HepG2 (cell line): ENCODE data around the gene NECAB2. TPM values are rescaled to one million over a fixed set of nuclear protein-coding genes. Genes with fewer than 3 reads are reported as not detected.

Experiments
- AKNA ChIP-seq: sonication (generic); formaldehyde crosslinking; IDR thresholded peaks from 2 replicates; pipeline ENCODE4 v1.4.0; 2020; ENCODE audit warnings: missing genetic modification reagents, borderline replicate concordance
- GABPA ChIP-seq, 2 experiments: IDR thresholded peaks; 2 replicates each; pipeline ENCODE4 v1.6.1; 2011 to 2016; ENCODE audit warnings: low read depth in 2 of 2, low read length in 1 of 2, missing biosample characterization in 1 of 2, missing genetic modification characterization in 1 of 2
- HNRNPLL ChIP-seq: fragments of 200-400 bp; formaldehyde crosslinking; IDR thresholded peaks from 2 replicates; pipeline ENCODE4 v1.6.1; 2017; ENCODE audit warnings: mild to moderate bottlenecking, low read depth, low read length; ENCODE audit not compliant: poor library complexity, severe bottlenecking
- LRRFIP1 ChIP-seq: sonication (generic); formaldehyde crosslinking; conservative IDR thresholded peaks from 2 replicates; pipeline ENCODE4 v1.4.0; 2020; ENCODE audit warnings: missing genetic modification reagents
- PITX1 ChIP-seq: sonication (generic); formaldehyde crosslinking; IDR thresholded peaks from 2 replicates; pipeline ENCODE4 v1.5.1; 2020; ENCODE audit warnings: mild to moderate bottlenecking, missing genetic modification reagents
- REPIN1 ChIP-seq: sonication (generic); formaldehyde crosslinking; IDR thresholded peaks from 2 replicates; pipeline ENCODE4 v1.8.0; 2022; ENCODE audit warnings: missing genetic modification reagents, low read depth, mild to moderate bottlenecking, borderline replicate concordance
- SOX13 ChIP-seq, 3 experiments: fragments of 450-650 bp in 1 of 3; sonication (generic) in 1 of 3; formaldehyde crosslinking in 1 of 3; IDR thresholded peaks in 2 of 3; conservative IDR thresholded peaks in 1 of 3; 2 replicates each; pipeline versions ENCODE4 v1.5.0 to v1.6.1; 2016 to 2020; ENCODE audit warnings: antibody characterized with exemption in 1 of 3, mild to moderate bottlenecking in 1 of 3, missing compliant biosample characterization in 1 of 3, missing genetic modification reagents in 1 of 3, moderate library complexity in 1 of 3
- TCF7 ChIP-seq: sonication (generic); IDR thresholded peaks from 2 replicates; pipeline ENCODE4 v1.6.1; 2016; ENCODE audit warnings: antibody characterized with exemption, low read depth
- USF2 ChIP-seq, 2 experiments: sonication (generic) in 1 of 2; formaldehyde crosslinking in 1 of 2; IDR thresholded peaks; 2 replicates each; pipeline versions ENCODE4 v1.5.1 to v1.6.1; 2011 to 2020; ENCODE audit warnings: borderline replicate concordance in 1 of 2, low read depth in 1 of 2, low read length in 1 of 2, mild to moderate bottlenecking in 1 of 2, missing genetic modification reagents in 1 of 2, moderate library complexity in 1 of 2
- ZBED4 ChIP-seq: sonication (generic); formaldehyde crosslinking; IDR thresholded peaks from 2 replicates; pipeline ENCODE4 v1.4.0; 2020; ENCODE audit warnings: missing genetic modification reagents, borderline replicate concordance
- ZNF3 ChIP-seq: IDR thresholded peaks from 2 replicates; pipeline ENCODE4 v1.7.0; 2017; ENCODE audit warnings: inconsistent platforms
- ZNF496 ChIP-seq: sonication (generic); formaldehyde crosslinking; IDR thresholded peaks from 2 replicates; pipeline ENCODE4 v1.8.1; 2023; ENCODE audit warnings: mild to moderate bottlenecking, moderate library complexity, missing genetic modification reagents; ENCODE audit not compliant: insufficient replicate concordance
- ZSCAN25 ChIP-seq: sonication (generic); formaldehyde crosslinking; IDR thresholded peaks from 2 replicates; pipeline ENCODE4 v1.8.0; 2022; ENCODE audit warnings: mild to moderate bottlenecking, missing genetic modification reagents
- polyA plus RNA-seq, 8 experiments: library from polyadenylated mRNA; depleted of rRNA in 3 of 8; stranded (reverse) in 7 of 8; unstranded in 1 of 8; fragments of >200 nt; fragmentation: Illumina TruSeq in 4 of 8; extraction: Trizol in 4 of 8; gene quantifications; 2 replicates each; pipeline versions ENCODE4 v1.2.1 to v1.2.3, GENCODE V29; 2011 to 2016; ENCODE audit warnings: low read depth in 4 of 8, missing spikeins in 1 of 8, mixed read lengths in 1 of 8; ENCODE audit not compliant: insufficient read depth in 1 of 8
- total RNA-seq, 5 experiments: library from RNA; depleted of rRNA; stranded (reverse); fragments of >200 nt; fragmentation: Illumina TruSeq; extraction: Trizol; gene quantifications; 2 replicates each; pipeline ENCODE4 v1.2.3, GENCODE V29; 2016; ENCODE audit warnings: low read depth in 1 of 5

NECAB2 gene
- total and polyA plus RNA-seq, 2 of the 13 experiments (the other 11 are each of a cell fraction or from before 2014, with no cell fraction given) = 0.21 to 0.49 TPM

GRCh38 chr16:84048270-84048669, 80.2 kb downstream of the NECAB2 start (continued):
- no peak for TF ChIP-seq LRRFIP1 (CRISPR knock-in tag)
- no peak for TF ChIP-seq ZNF496 (CRISPR knock-in tag)
- no peak for TF ChIP-seq REPIN1 (CRISPR knock-in tag)
- no peak for TF ChIP-seq ZNF3 (CRISPR knock-in tag)
- TF ChIP-seq AKNA = no peak
- no peak for TF ChIP-seq HNRNPLL
- TF ChIP-seq USF2 (IDR thresholded peaks at IDR 0.05; ENCODE audit: low read depth, low read length) = no peak
- no peak for TF ChIP-seq USF2 (CRISPR knock-in tag; IDR thresholded peaks at IDR 0.05; ENCODE audit: borderline replicate concordance)
- TF ChIP-seq TCF7 = peak; percentile 29; the same call in 1 of the 2 replicates
- TF ChIP-seq ZSCAN25 (CRISPR knock-in tag) = no peak
- no peak for TF ChIP-seq ZBED4 (CRISPR knock-in tag)
- no peak for TF ChIP-seq SOX13 (IDR thresholded peaks at IDR 0.05)
- peak in 1 of 2 experiments; percentile 75; a peak in 1 of 4 replicates for TF ChIP-seq SOX13 (CRISPR knock-in tag; conservative IDR thresholded peaks at IDR 0.05 in 1 of 2, IDR thresholded peaks at IDR 0.05 in 1 of 2)
- no peak; the same call in 1 of the 2 replicates for TF ChIP-seq PITX1 (CRISPR knock-in tag)
- TF ChIP-seq GABPA (IDR thresholded peaks at IDR 0.05; ENCODE audit: low read depth, low read length) = no peak
- no peak for TF ChIP-seq GABPA (CRISPR knock-in tag; IDR thresholded peaks at IDR 0.05; ENCODE audit: low read depth)
